IMR-90 (cell line): ENCODE measurements around the gene ACSBG1.

ENCODE experiments used
- BHLHE40 ChIP-seq: fragments of 150-350 bp; IDR thresholded peaks from 2 replicates; pipeline ENCODE4 v1.6.1; 2016; ENCODE audit warnings: mild to moderate bottlenecking, low read depth, low read length
- CEBPB ChIP-seq: IDR thresholded peaks from 2 replicates; pipeline ENCODE4 v1.6.1; 2012; ENCODE audit warnings: low read depth, low read length, improper control_type of control experiment
- CHD1 ChIP-seq: IDR thresholded peaks from 2 replicates; pipeline ENCODE4 v1.6.1; 2012; ENCODE audit warnings: low read depth, low read length, improper control_type of control experiment
- FOS ChIP-seq: fragments of 150-350 bp; IDR thresholded peaks from 2 replicates; pipeline ENCODE4 v1.6.1; 2016; ENCODE audit warnings: low read depth, low read length
- POLR2A ChIP-seq: IDR thresholded peaks from 2 replicates; pipeline ENCODE4 v1.6.1; 2012; ENCODE audit warnings: mild to moderate bottlenecking, low read depth, low read length
- SMC3 ChIP-seq: fragments of 150-350 bp; IDR thresholded peaks from 2 replicates; pipeline ENCODE4 v1.6.1; 2016; ENCODE audit warnings: low read depth, mild to moderate bottlenecking, antibody characterized with exemption, low read length, moderate library complexity
- TF ChIP-seq, protein P1 (sequence below): conservative IDR thresholded peaks from 2 replicates; pipeline ENCODE4 v1.5.1; 2012; ENCODE audit warnings: mild to moderate bottlenecking, low read depth, low read length, improper control_type of control experiment
- TF ChIP-seq, protein P2 (sequence below): fragments of 150-350 bp; IDR thresholded peaks from 2 replicates; pipeline ENCODE4 v1.6.1; 2017; ENCODE audit warnings: mild to moderate bottlenecking, antibody characterized with exemption, low read length, low read depth

DNA sequence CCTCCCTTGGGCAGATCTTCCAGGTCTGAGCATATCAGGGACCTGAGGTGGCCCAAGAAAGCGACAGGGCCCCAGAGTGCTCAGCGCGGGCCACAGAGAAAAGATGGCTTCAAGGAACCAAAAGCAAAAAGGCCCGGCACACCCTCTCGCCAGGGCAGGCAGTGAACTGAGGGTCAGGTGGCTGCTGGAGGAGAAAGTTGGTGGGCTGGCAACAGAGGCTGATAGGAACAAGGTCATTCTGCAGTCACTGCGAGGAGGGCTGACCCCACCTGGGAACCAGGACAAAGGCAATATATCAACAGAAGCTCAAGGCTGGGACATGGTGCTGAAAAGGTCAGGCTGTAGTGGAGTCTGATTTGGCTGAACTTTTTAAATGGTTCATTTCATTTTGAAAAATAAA, 2.8 kb upstream of the ACSBG1 start:
- TF ChIP-seq CHD1, result no peak
- TF ChIP-seq, protein P1, sequence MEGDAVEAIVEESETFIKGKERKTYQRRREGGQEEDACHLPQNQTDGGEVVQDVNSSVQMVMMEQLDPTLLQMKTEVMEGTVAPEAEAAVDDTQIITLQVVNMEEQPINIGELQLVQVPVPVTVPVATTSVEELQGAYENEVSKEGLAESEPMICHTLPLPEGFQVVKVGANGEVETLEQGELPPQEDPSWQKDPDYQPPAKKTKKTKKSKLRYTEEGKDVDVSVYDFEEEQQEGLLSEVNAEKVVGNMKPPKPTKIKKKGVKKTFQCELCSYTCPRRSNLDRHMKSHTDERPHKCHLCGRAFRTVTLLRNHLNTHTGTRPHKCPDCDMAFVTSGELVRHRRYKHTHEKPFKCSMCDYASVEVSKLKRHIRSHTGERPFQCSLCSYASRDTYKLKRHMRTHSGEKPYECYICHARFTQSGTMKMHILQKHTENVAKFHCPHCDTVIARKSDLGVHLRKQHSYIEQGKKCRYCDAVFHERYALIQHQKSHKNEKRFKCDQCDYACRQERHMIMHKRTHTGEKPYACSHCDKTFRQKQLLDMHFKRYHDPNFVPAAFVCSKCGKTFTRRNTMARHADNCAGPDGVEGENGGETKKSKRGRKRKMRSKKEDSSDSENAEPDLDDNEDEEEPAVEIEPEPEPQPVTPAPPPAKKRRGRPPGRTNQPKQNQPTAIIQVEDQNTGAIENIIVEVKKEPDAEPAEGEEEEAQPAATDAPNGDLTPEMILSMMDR, result no peak
- TF ChIP-seq CEBPB, result no peak
- no peak for TF ChIP-seq POLR2A
- no peak for TF ChIP-seq BHLHE40
- TF ChIP-seq SMC3, result no peak
- TF ChIP-seq FOS, result no peak
- TF ChIP-seq, protein P2, sequence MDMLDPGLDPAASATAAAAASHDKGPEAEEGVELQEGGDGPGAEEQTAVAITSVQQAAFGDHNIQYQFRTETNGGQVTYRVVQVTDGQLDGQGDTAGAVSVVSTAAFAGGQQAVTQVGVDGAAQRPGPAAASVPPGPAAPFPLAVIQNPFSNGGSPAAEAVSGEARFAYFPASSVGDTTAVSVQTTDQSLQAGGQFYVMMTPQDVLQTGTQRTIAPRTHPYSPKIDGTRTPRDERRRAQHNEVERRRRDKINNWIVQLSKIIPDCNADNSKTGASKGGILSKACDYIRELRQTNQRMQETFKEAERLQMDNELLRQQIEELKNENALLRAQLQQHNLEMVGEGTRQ, result no peak
